Measurements from ENCODE around the gene ARHGEF26.

ARHGEF26 gene

GRCh38 chr3:154273381-154273780 is 152.2 kb downstream of the ARHGEF26 start:
- no peak for DNase-seq

- no peak for DNase-seq
Observed at GRCh38 chr3:154274348-154274747, 153.2 kb downstream of the ARHGEF26 start.

- no peak for DNase-seq
Observed at GRCh38 chr3:154275292-154275691, 154.1 kb downstream of the ARHGEF26 start.

GRCh38 chr3:154275965-154276364 is 154.8 kb downstream of the ARHGEF26 start:
- no peak for DNase-seq

DNA sequence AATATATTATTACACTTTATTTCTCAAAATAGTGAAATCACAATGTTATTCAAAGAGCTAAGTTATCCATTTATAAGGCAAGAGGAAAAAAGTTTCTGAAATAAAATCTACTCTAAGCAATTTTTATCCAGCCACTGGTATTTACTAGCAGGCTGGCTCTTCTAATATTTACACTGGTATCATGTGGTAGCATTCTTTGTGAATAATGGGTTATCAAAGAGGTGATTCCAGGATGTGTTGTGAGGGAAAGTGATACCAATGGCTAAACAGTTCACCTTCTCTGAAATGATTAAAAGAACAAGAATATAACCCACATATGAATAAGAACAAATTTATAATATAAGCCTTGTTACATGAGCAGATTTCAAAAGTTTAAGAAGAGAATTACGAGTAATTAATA is 159.0 kb downstream of the ARHGEF26 start:
- no peak for DNase-seq

- no peak for DNase-seq
Observed at GRCh38 chr3:154285221-154285620, 164.0 kb downstream of the ARHGEF26 start.

DNA sequence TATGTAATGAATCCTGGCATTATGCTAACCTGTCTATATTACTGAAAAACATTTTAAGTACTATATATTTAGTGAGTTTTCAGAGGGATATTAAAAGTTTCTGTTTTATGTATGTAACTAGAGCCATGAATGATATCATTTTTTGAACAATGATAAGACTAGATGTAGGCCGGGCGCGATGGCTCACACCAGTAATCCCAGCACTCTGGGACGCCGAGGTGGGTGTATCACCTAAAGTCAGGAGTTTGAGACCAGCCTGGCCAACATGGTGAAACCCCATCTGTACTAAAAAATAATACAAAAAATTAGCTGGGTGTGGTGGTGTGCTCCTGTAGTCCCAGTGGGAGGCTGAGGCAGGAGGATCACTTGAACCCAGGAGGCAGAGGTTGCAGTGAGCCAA is 169.0 kb downstream of the ARHGEF26 start:
- no peak for DNase-seq

GRCh38 chr3:154294016-154294415 is 172.8 kb downstream of the ARHGEF26 start:
- DNase-seq: no peak

GRCh38 chr3:154301561-154301960 is 180.4 kb downstream of the ARHGEF26 start:
- no peak for DNase-seq

GRCh38 chr3:154304116-154304786 is 183.1 kb downstream of the ARHGEF26 start:
- DNase-seq: no peak

DNA sequence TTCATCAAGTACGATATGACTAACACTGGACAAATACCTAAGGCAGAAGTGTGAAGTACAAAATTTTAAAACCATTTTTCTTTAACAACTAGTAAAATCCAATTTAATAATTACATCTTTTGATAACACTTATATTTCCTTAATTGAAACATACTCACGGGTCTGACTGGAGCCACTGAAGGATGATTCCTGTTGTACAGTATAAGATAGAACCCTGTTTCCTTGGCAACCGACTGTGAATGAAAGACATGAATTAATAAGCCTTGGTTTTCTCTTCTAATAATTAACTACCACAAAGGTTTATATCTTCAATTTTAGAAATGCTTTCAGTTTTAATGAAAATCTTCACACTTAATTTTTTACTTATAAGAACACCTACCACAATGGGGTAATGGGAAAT is 183.7 kb downstream of the ARHGEF26 start:
- no peak for DNase-seq

DNA sequence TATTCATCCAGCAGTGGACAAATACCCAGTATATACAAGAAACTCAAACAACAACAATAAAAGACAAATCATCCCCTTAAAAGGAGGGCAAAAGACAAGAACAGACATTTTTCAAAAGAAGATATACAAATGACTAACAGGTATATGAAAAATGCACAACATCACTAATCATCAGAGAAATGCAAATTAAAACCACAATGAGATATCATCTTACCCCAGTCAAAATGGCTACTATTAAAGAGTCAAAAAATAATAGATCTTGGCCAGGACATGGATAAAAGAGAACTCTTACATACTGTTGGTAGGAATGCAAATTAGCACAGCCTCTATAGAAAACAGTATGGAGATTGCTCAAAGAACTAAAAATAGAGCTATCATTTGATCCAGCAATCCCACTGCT is 186.2 kb downstream of the ARHGEF26 start:
- DNase-seq: no peak

All from 8988T (cell line).